ENCODE results near the gene TBC1D9. TPM values are rescaled to one million over a fixed set of nuclear protein-coding genes. Genes with fewer than 3 reads are reported as not detected.

The TBC1D9 gene
- total and polyA plus RNA-seq, 2 of the 13 experiments (the other 11 are each of a cell fraction or from before 2014, with no cell fraction given): 11.9 to 12.2 TPM

- TF ChIP-seq ZNF281 (CRISPR knock-in tag; IDR thresholded peaks at IDR 0.05; ENCODE audit: borderline replicate concordance): no peak
- TF ChIP-seq ARNTL (CRISPR knock-in tag; IDR thresholded peaks at IDR 0.05): no peak
- TF ChIP-seq, protein P1, sequence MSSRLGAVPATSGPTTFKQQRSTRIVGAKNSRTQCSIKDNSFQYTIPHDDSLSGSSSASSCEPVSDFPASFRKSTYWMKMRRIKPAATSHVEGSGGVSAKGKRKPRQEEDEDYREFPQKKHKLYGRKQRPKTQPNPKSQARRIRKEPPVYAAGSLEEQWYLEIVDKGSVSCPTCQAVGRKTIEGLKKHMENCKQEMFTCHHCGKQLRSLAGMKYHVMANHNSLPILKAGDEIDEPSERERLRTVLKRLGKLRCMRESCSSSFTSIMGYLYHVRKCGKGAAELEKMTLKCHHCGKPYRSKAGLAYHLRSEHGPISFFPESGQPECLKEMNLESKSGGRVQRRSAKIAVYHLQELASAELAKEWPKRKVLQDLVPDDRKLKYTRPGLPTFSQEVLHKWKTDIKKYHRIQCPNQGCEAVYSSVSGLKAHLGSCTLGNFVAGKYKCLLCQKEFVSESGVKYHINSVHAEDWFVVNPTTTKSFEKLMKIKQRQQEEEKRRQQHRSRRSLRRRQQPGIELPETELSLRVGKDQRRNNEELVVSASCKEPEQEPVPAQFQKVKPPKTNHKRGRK (CRISPR knock-in tag; IDR thresholded peaks at IDR 0.05): no peak
- TF ChIP-seq ZNF691 (CRISPR knock-in tag; IDR thresholded peaks at IDR 0.05; ENCODE audit: borderline replicate concordance, low read depth): no peak
- TF ChIP-seq TBX2 (CRISPR knock-in tag; IDR thresholded peaks at IDR 0.05; ENCODE audit: borderline replicate concordance): no peak
- no peak for TF ChIP-seq TBP (CRISPR knock-in tag; IDR thresholded peaks at IDR 0.05)
- TF ChIP-seq HOXA5 (CRISPR knock-in tag; IDR thresholded peaks at IDR 0.05): no peak
- TF ChIP-seq, protein P2, sequence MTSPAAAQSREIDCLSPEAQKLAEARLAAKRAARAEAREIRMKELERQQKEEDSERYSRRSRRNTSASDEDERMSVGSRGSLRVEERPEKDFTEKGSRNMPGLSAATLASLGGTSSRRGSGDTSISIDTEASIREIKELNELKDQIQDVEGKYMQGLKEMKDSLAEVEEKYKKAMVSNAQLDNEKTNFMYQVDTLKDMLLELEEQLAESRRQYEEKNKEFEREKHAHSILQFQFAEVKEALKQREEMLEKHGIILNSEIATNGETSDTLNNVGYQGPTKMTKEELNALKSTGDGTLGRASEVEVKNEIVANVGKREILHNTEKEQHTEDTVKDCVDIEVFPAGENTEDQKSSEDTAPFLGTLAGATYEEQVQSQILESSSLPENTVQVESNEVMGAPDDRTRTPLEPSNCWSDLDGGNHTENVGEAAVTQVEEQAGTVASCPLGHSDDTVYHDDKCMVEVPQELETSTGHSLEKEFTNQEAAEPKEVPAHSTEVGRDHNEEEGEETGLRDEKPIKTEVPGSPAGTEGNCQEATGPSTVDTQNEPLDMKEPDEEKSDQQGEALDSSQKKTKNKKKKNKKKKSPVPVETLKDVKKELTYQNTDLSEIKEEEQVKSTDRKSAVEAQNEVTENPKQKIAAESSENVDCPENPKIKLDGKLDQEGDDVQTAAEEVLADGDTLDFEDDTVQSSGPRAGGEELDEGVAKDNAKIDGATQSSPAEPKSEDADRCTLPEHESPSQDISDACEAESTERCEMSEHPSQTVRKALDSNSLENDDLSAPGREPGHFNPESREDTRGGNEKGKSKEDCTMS (CRISPR knock-in tag; conservative IDR thresholded peaks at IDR 0.05): no peak
- TF ChIP-seq ZNF841 (CRISPR knock-in tag; IDR thresholded peaks at IDR 0.05; ENCODE audit: borderline replicate concordance): no peak
- TF ChIP-seq TBL1XR1 (IDR thresholded peaks at IDR 0.05; ENCODE audit: borderline replicate concordance, low read length, partially characterized antibody): no peak
- peak in 1 of 2 experiments; percentile 60; a peak in 2 of 4 replicates for TF ChIP-seq EP300 (IDR thresholded peaks at IDR 0.05; ENCODE audit: low read depth in 2 of 2, low read length in 2 of 2)
- TF ChIP-seq EP300 (CRISPR knock-in tag; IDR thresholded peaks at IDR 0.05; ENCODE audit: borderline replicate concordance): 0 out of 2 replicates have a peak, but pooled peaks have one; percentile 22
- no peak for TF ChIP-seq FOXK2 (IDR thresholded peaks at IDR 0.05)
- TF ChIP-seq CHD4 (IDR thresholded peaks at IDR 0.05; ENCODE audit: borderline replicate concordance, low read length): no peak
- TF ChIP-seq RCOR2 (CRISPR knock-in tag; IDR thresholded peaks at IDR 0.05): peak; percentile 65
- TF ChIP-seq, protein P3, sequence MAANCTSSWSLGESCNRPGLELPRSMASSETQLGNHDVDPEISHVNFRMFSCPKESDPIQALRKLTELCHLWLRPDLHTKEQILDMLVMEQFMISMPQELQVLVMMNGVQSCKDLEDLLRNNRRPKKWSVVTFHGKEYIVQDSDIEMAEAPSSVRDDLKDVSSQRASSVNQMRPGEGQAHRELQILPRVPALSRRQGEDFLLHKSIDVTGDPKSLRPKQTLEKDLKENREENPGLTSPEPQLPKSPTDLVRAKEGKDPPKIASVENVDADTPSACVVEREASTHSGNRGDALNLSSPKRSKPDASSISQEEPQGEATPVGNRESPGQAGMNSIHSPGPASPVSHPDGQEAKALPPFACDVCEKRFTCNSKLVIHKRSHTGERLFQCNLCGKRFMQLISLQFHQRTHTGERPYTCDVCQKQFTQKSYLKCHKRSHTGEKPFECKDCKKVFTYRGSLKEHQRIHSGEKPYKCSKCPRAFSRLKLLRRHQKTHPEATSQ (CRISPR knock-in tag; IDR thresholded peaks at IDR 0.05; ENCODE audit: borderline replicate concordance): no peak
- peak; percentile 67; the same call in 1 of the 2 replicates for TF ChIP-seq HMG20A (CRISPR knock-in tag; IDR thresholded peaks at IDR 0.05; ENCODE audit: borderline replicate concordance)
- TF ChIP-seq ZNF580 (CRISPR knock-in tag; IDR thresholded peaks at IDR 0.05; ENCODE audit: borderline replicate concordance, low read depth): peak; percentile 14; the same call in 1 of the 2 replicates
- TF ChIP-seq MAF1 (CRISPR knock-in tag; IDR thresholded peaks at IDR 0.05; ENCODE audit: borderline replicate concordance): no peak
- peak; percentile 58 for TF ChIP-seq ASH2L (IDR thresholded peaks at IDR 0.05; ENCODE audit: insufficient read length, low read depth, low read length)
- no peak for TF ChIP-seq KDM3A (CRISPR knock-in tag; IDR thresholded peaks at IDR 0.05; ENCODE audit: low read depth)
Observed at GRCh38 chr4:140635606-140636005, 120.6 kb downstream of the TBC1D9 start (continued).

Data from HepG2 (cell line).